HG03442 (cell line): ENCODE measurements around the gene GNG4.
"Not testable (repeated sequence)": the region's sequence is repeated elsewhere in the genome, so short reads cannot be mapped to it uniquely, and the experiment has no call there.

Source experiments
- ATAC-seq: cut with Tn5 transposase; IDR thresholded peaks from one replicate; pipeline ENCODE4 v1.9.1; 2021; ENCODE audit warnings: mild to moderate bottlenecking, moderate library complexity; ENCODE audit not compliant: unreplicated experiment

Gene GNG4

GRCh38 chr1:235628316-235629005, 21.1 kb downstream of the GNG4 start:
- no peak for ATAC-seq

GRCh38 chr1:235625831-235626230, 23.8 kb downstream of the GNG4 start:
- ATAC-seq: no peak

GRCh38 chr1:235625340-235625739, 24.2 kb downstream of the GNG4 start:
- no peak for ATAC-seq

- no peak for ATAC-seq
Measured at GRCh38 chr1:235624721-235625333, 24.8 kb downstream of the GNG4 start.

- ATAC-seq: no peak
Measured at GRCh38 chr1:235622936-235623779, 26.4 kb downstream of the GNG4 start.

GRCh38 chr1:235619149-235619548, 30.4 kb downstream of the GNG4 start:
- not testable (repeated sequence) for ATAC-seq

GRCh38 chr1:235617808-235618207, 31.8 kb downstream of the GNG4 start:
- ATAC-seq: no peak

- ATAC-seq: no peak
Measured at GRCh38 chr1:235617140-235617539, 32.4 kb downstream of the GNG4 start.

GRCh38 chr1:235614442-235614954, 35.1 kb downstream of the GNG4 start:
- ATAC-seq: no peak

GRCh38 chr1:235613602-235614001, 36.0 kb downstream of the GNG4 start:
- no peak for ATAC-seq

- no peak for ATAC-seq
Measured at GRCh38 chr1:235612761-235613160, 36.8 kb downstream of the GNG4 start.

GRCh38 chr1:235610157-235610556, 39.4 kb downstream of the GNG4 start:
- no peak for ATAC-seq

GRCh38 chr1:235608278-235608677, 41.3 kb downstream of the GNG4 start:
- ATAC-seq: no peak

GRCh38 chr1:235607284-235607683, 42.3 kb downstream of the GNG4 start:
- no peak for ATAC-seq

- no peak for ATAC-seq
Measured at GRCh38 chr1:235601104-235601503, 48.5 kb downstream of the GNG4 start.

GRCh38 chr1:235599536-235599935, 50.0 kb downstream of the GNG4 start:
- no peak for ATAC-seq

- no peak for ATAC-seq
Measured at GRCh38 chr1:235597867-235598553, 51.6 kb downstream of the GNG4 start.

- ATAC-seq: no peak
Measured at GRCh38 chr1:235595079-235595478, 54.5 kb downstream of the GNG4 start.

GRCh38 chr1:235594281-235594895, 55.2 kb downstream of the GNG4 start:
- not testable (repeated sequence) for ATAC-seq

GRCh38 chr1:235588916-235589515, 60.6 kb downstream of the GNG4 start:
- ATAC-seq: no peak
